Transverse colon (tissue), 4 donors: ENCODE results near the gene DRAM2. TPM values are rescaled to one million over a fixed set of nuclear protein-coding genes. Genes with fewer than 3 reads are reported as not detected.

ENCODE experiments used
- DNase-seq: peaks from one replicate; pipeline ENCODE4 v3.0.0-alpha.2; 2019
- H3K27ac ChIP-seq, 4 donors: fragments of 200-600 bp; sonication (generic); 2 replicates each; pipeline ENCODE4 v1.5.1; 2016 to 2018; ENCODE audit warnings: inconsistent platforms in 4 of 4
- H3K27me3 ChIP-seq: fragments of 200-600 bp; sonication (generic); 2 replicates; pipeline ENCODE4 v1.5.1; 2017; ENCODE audit warnings: inconsistent platforms
- H3K36me3 ChIP-seq, 4 donors: fragments of 200-600 bp; sonication (generic); 2 replicates each; pipeline ENCODE4 v1.5.1; 2017 to 2019; ENCODE audit warnings: inconsistent platforms in 4 of 4
- H3K4me1 ChIP-seq, 4 donors: fragments of 200-600 bp; sonication (generic); 2 replicates each; pipeline ENCODE4 v1.5.1; 2017 to 2020; ENCODE audit warnings: inconsistent platforms in 4 of 4
- H3K4me3 ChIP-seq, 4 donors: fragments of 200-600 bp; sonication (generic); 1 replicate in 1 of 4; 2 replicates in 3 of 4; pipeline versions ENCODE4 v1.5.1 to v1.6.1; 2017 to 2019; ENCODE audit warnings: inconsistent platforms in 4 of 4
- H3K9me3 ChIP-seq, 2 donors: fragments of 200-600 bp; sonication (generic); 2 replicates each; pipeline ENCODE4 v1.5.1; 2017 to 2019; ENCODE audit warnings: inconsistent platforms in 2 of 2
- CTCF ChIP-seq, 5 experiments: fragments of 200-600 bp in 3 of 5; fragments of 450-650 bp in 2 of 5; sonication (generic) in 3 of 5; IDR thresholded peaks; 1 replicate in 2 of 5; 2 replicates in 3 of 5; pipeline ENCODE4 v1.5.1; 2016 to 2017; ENCODE audit warnings: antibody characterized with exemption in 5 of 5, inconsistent platforms in 3 of 5, mild to moderate bottlenecking in 2 of 5, moderate library complexity in 1 of 5
- EP300 ChIP-seq: sonication (generic); formaldehyde crosslinking; IDR thresholded peaks from one replicate; pipeline ENCODE4 v1.6.1; 2017; ENCODE audit warnings: antibody characterized with exemption, low read depth
- POLR2A ChIP-seq: fragments of 450-650 bp; IDR thresholded peaks from one replicate; pipeline ENCODE4 v1.6.1; 2016; ENCODE audit warnings: antibody characterized with exemption, mild to moderate bottlenecking, moderate library complexity
- POLR2AphosphoS5 ChIP-seq, 3 donors: sonication (generic); formaldehyde crosslinking; IDR thresholded peaks; one replicate each; pipeline ENCODE4 v1.6.1; 2016; ENCODE audit warnings: antibody characterized with exemption in 3 of 3
- WGBS, 2 donors: methylation state at CpG; one replicate each; pipeline ENCODE4 v1.1.5; 2018; ENCODE audit warnings: low coverage in 1 of 2; 5-methylcytosine and 5-hydroxymethylcytosine counted together
- in situ Hi-C, 4 donors: fragments of 200-750 bp; cut with MboI; loops; one replicate each; pipeline versions ENCODE4 v1.15.0 to v1.15.1; 2017; ENCODE audit warnings: low sequenced_read_pairs in 3 of 4, low pct_ligation_motif_present in 1 of 4, low pct_unique_long_range_greater_than_20kb in 1 of 4
- intact Hi-C: fragments of 100-400 bp; cut with DNase I; formaldehyde crosslinking; loops from one replicate; pipeline ENCODE4 v1.15.1; 2023; ENCODE audit warnings: low total_unique reads
- total RNA-seq, 4 donors: library from RNA; depleted of rRNA; stranded (reverse); fragments of >200 nt; gene quantifications; one replicate each; pipeline ENCODE4 v1.1.0, GENCODE V29; 2016

The DRAM2 gene
- total RNA-seq, 4 donors from 2014 or later: 36.2 to 116 (median 81.7) TPM

DNA sequence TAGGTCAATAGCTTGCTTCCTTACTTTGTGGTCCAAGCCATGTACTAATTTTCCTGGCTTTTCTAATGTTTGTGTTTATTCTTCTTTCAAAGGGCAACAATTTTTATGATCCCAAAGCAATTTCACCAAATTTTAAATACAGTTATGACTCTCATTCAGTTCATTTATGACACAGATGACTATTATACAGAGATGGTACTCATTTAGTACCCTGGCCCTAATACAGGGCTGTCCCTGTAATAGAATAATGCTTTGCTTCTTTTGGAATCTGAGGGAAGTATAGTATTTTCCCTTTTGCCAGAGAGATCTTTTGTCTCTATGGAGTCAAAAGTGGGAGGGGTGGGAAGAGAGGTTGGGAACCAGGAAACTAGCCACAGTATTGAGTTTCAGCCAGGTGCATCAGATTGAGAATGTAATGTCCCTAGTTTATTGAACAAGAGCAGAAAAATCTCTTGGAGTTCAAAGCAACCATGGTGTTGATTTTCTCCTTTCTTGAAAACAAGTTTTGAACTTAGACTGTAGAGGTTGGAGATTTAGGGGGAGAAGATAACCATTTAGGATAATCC lies 40.2 kb upstream of the DRAM2 start:
- Histone ChIP-seq H3K27me3 (no peaks in the 10 kb centered on the region), H3K4me3 (no peak overlapping the region), H3K9me3 (no peaks in the 10 kb centered on the region), H3K36me3 (peaks cover 0 to 28% (median 9%) of the 10 kb centered on the region in 4 donors), H3K4me1 (peaks cover 0 to 32% (median 5%) of the 10 kb centered on the region in 4 donors), H3K27ac (no peak overlapping the region)
- no peak for DNase-seq
- intact Hi-C loops: no loop called here
- in situ Hi-C loops: no loop called here
- TF ChIP-seq EP300: no peak
- TF ChIP-seq CTCF (IDR thresholded peaks at IDR 0.05): no peak
- no peak for TF ChIP-seq POLR2AphosphoS5 (IDR thresholded peaks at IDR 0.05)
- no peak for TF ChIP-seq POLR2A

GRCh38 chr1:111176678-111177077 lies 36.8 kb upstream of the DRAM2 start:
- Histone ChIP-seq H3K4me3 (no peak overlapping the region), H3K27ac (no peak overlapping the region), H3K9me3 (no peaks in the 10 kb centered on the region), H3K27me3 (no peaks in the 10 kb centered on the region), H3K4me1 (peaks cover 0 to 4% (median 0%) of the 10 kb centered on the region in 4 donors), H3K36me3 (peaks cover 0 to 33% (median 3%) of the 10 kb centered on the region in 4 donors)
- in situ Hi-C loops (no loop called here), intact Hi-C loops (no loop called here)
- 53 to 56% methylated on average over 1 of the region's 1 CpG for WGBS, 2 donors
- no peak for DNase-seq
- TF ChIP-seq POLR2AphosphoS5 (IDR thresholded peaks at IDR 0.05): no peak
- TF ChIP-seq EP300: no peak
- no peak for TF ChIP-seq POLR2A

- WGBS, 2 donors: 70 to 91% methylated on average over 2 to 3 of the region's 3 CpGs
- intact Hi-C loops: no loop called here
- in situ Hi-C loops: no loop called here
- H3K9me3 ChIP-seq: no peaks in the 10 kb centered on the region
- TF ChIP-seq EP300: no peak
- no peak for TF ChIP-seq CTCF (IDR thresholded peaks at IDR 0.05)
- TF ChIP-seq POLR2A: no peak
- TF ChIP-seq POLR2AphosphoS5 (IDR thresholded peaks at IDR 0.05): no peak
- no peaks in the 10 kb centered on the region for H3K4me1 ChIP-seq
- H3K27me3 ChIP-seq: no peaks in the 10 kb centered on the region
- H3K4me3 ChIP-seq: no peak overlapping the region
- no peak for DNase-seq
- no peak overlapping the region for H3K27ac ChIP-seq
- H3K36me3 ChIP-seq: peaks cover 0 to 33% (median 3%) of the 10 kb centered on the region in 4 donors
These were observed 35.5 kb upstream of the DRAM2 start for GRCh38 chr1:111175349-111175748.

DNA sequence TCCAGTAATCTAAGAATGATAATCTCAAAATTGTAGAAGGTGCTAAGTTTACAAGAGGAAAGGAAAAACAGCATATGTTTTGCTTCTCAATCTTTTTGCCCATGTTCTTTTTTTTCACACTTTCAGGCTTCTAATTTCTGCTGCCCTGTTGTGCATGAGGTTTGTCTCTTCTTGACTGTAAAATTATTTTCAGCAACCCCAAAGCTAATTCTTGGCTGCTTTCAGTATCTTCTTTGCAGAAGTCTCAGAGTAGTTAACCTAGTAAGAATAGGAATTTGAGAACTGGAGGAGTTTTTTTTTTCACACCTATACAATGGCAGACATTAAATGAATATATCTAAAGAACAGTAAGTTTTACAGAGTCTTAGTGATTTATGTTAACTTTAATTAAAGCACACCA lies 34.2 kb upstream of the DRAM2 start:
- in situ Hi-C loops: no loop called here

More for the DNA sequence above, 34.2 kb upstream of the DRAM2 start:
- Histone ChIP-seq H3K4me1 (no peaks in the 10 kb centered on the region), H3K27me3 (no peaks in the 10 kb centered on the region), H3K36me3 (peaks cover 0 to 34% (median 5%) of the 10 kb centered on the region in 4 donors), H3K9me3 (no peaks in the 10 kb centered on the region), H3K4me3 (no peak overlapping the region), H3K27ac (no peak overlapping the region)
- TF ChIP-seq POLR2A (no peak), EP300 (no peak), POLR2AphosphoS5 (IDR thresholded peaks at IDR 0.05) (no peak), CTCF (IDR thresholded peaks at IDR 0.05) (no peak)
- DNase-seq: no peak
- intact Hi-C loops: no loop called here
